Activated B cell treated with CpG ODN at 0.5 μM for 24 hours (primary cell): Measurements from ENCODE around the gene P2RY6. TPM values are rescaled to one million over a fixed set of nuclear protein-coding genes. Genes with fewer than 3 reads are reported as not detected.

Experiments used
- ATAC-seq: fragments of 200-7000 bp; cut with Tn5 transposase; one replicate; pipeline ENCODE4 v1.10.0; 2021; ENCODE audit warnings: low read depth, mild to moderate bottlenecking, moderate library complexity
- CTCF ChIA-PET: fragments of 350-600 bp; sonication (Branson Sonifier 250); formaldehyde crosslinking; loops from one replicate; lab custom pipeline; 2021; ENCODE audit warnings: antibody characterized with exemption; lab: Charles Lee
- POLR2A ChIA-PET: fragments of 350-600 bp; sonication (Branson Sonifier 250); formaldehyde crosslinking; loops from one replicate; lab custom pipeline; 2021; ENCODE audit warnings: antibody characterized with exemption; lab: Charles Lee
- DNase-seq: peaks from one replicate; pipeline ENCODE4 v3.0.0; 2022
- H3K27ac Mint-ChIP-seq: one replicate; pipeline ENCODE4 v1.8.0; 2020; ENCODE audit warnings: mixed read lengths
- H3K27me3 Mint-ChIP-seq: one replicate; pipeline ENCODE4 v1.8.0; 2021; ENCODE audit warnings: mixed read lengths
- H3K36me3 Mint-ChIP-seq: one replicate; pipeline ENCODE4 v1.8.0; 2021; ENCODE audit warnings: low read depth, mixed read lengths
- H3K4me1 Mint-ChIP-seq: one replicate; pipeline ENCODE4 v1.8.0; 2021; ENCODE audit warnings: mixed read lengths
- H3K4me3 Mint-ChIP-seq: one replicate; pipeline ENCODE4 v1.8.0; 2020; ENCODE audit warnings: mild to moderate bottlenecking, mixed read lengths
- H3K9me3 Mint-ChIP-seq: one replicate; pipeline ENCODE4 v1.8.0; 2020; ENCODE audit warnings: mixed read lengths
- CTCF ChIP-seq: fragments of 200-600 bp; IDR thresholded peaks from one replicate; pipeline ENCODE4 v1.8.0; 2022; ENCODE audit warnings: antibody characterized with exemption, mild to moderate bottlenecking
- intact Hi-C: fragments of 100-400 bp; cut with micrococcal nuclease; formaldehyde crosslinking; loops from one replicate; pipeline ENCODE4 v1.15.1; 2024
- total RNA-seq: library from RNA; stranded (reverse); gene quantifications from 2 replicates; pipeline ENCODE4 v1.2.3, GENCODE V29; 2022

The P2RY6 gene
- total RNA-seq, 1 donor from 2014 or later = 0.22 TPM

- Mint-ChIP-seq H3K9me3 (no peaks in the 10 kb centered on the region), H3K4me3 (no peak overlapping the region), H3K27me3 (peaks cover 17% of the 10 kb centered on the region), H3K27ac (no peak overlapping the region), H3K36me3 (no peaks in the 10 kb centered on the region), H3K4me1 (peaks cover 3% of the 10 kb centered on the region)
- CTCF ChIA-PET = interaction anchor here (0.9 to 1.4 kb wide), 7 partner anchors 8 to 121 kb away, joined by 3 to 4 read pairs (median 3); partner anchors contain the start of gene ARHGEF17
- no peak for ATAC-seq
- no peak for TF ChIP-seq CTCF
- intact Hi-C loops = no loop called here
- DNase-seq = no peak
- POLR2A ChIA-PET = interaction anchor here (0.6 kb wide), 1 partner anchor 9 kb away, joined by 6 read pairs; no protein-coding TSS in a partner anchor
Measured at GRCh38 chr11:73298233-73298632, 26.1 kb downstream of the P2RY6 start.

- H3K4me1 Mint-ChIP-seq = peaks cover 3% of the 10 kb centered on the region
- ATAC-seq = no peak
- intact Hi-C loops = no loop called here
- ChIA-PET CTCF (interaction anchor here (1.1 kb wide), 1 partner anchor 360 kb away, joined by 3 read pairs; no protein-coding TSS in a partner anchor), POLR2A (no interaction called here)
- DNase-seq = no peak
- no peak overlapping the region for H3K4me3 Mint-ChIP-seq
- TF ChIP-seq CTCF = no peak
- no peaks in the 10 kb centered on the region for H3K36me3 Mint-ChIP-seq
- peaks cover 16% of the 10 kb centered on the region for H3K27me3 Mint-ChIP-seq
- H3K9me3 Mint-ChIP-seq = no peaks in the 10 kb centered on the region
- no peak overlapping the region for H3K27ac Mint-ChIP-seq
Measured at GRCh38 chr11:73299751-73300150, 27.6 kb downstream of the P2RY6 start.

- ChIA-PET POLR2A (interaction anchor here (0.9 to 1.9 kb wide), 4 partner anchors 15 to 87 kb away, joined by 3 to 7 read pairs (median 4); no protein-coding TSS in a partner anchor), CTCF (interaction anchor here (0.6 to 5.6 kb wide), 11 partner anchors 8 to 354 kb away, joined by 3 to 63 read pairs (median 5); no protein-coding TSS in a partner anchor)
- Mint-ChIP-seq H3K27me3 (peaks cover 11% of the 10 kb centered on the region), H3K36me3 (no peaks in the 10 kb centered on the region), H3K27ac (no peak overlapping the region), H3K9me3 (no peaks in the 10 kb centered on the region), H3K4me3 (no peak overlapping the region), H3K4me1 (peaks cover 11% of the 10 kb centered on the region)
- intact Hi-C loops = loop anchor here (5.0 kb wide), 1 partner anchor 71 kb away; the partner anchor contains the start of gene RELT
- no peak for TF ChIP-seq CTCF
- DNase-seq = no peak
- ATAC-seq = no peak
Measured at GRCh38 chr11:73306069-73306841, 34.1 kb downstream of the P2RY6 start.

- H3K36me3 Mint-ChIP-seq = no peaks in the 10 kb centered on the region
- peak overlapping the region; percentile 93 for H3K4me3 Mint-ChIP-seq
- ATAC-seq (no peak), DNase-seq (no peak)
- ChIA-PET CTCF (interaction anchor here (0.6 to 5.6 kb wide), 11 partner anchors 9 to 353 kb away, joined by 3 to 63 read pairs (median 5); no protein-coding TSS in a partner anchor), POLR2A (interaction anchor here (0.6 to 1.9 kb wide), 11 partner anchors 9 to 576 kb away, joined by 3 to 7 read pairs (median 4); no protein-coding TSS in a partner anchor)
- no peak for TF ChIP-seq CTCF
- H3K9me3 Mint-ChIP-seq = no peaks in the 10 kb centered on the region
- H3K27me3 Mint-ChIP-seq = peaks cover 11% of the 10 kb centered on the region
- intact Hi-C loops = loop anchor here (1.0 to 5.0 kb wide), 4 partner anchors 12 to 354 kb away; partner anchors contain the start of gene RELT
- H3K4me1 Mint-ChIP-seq = peaks cover 11% of the 10 kb centered on the region
- H3K27ac Mint-ChIP-seq = no peak overlapping the region
Measured at GRCh38 chr11:73306977-73307322, 34.8 kb downstream of the P2RY6 start.
